HG02610 (cell line): Measurements from ENCODE around the gene UBE2S.
"Not testable (repeated sequence)": the region's sequence is repeated elsewhere in the genome, so short reads cannot be mapped to it uniquely, and the experiment has no call there.

Experiments used
- ATAC-seq: cut with Tn5 transposase; IDR thresholded peaks from one replicate; pipeline ENCODE4 v1.9.1; 2021; ENCODE audit warnings: mild to moderate bottlenecking, moderate library complexity; ENCODE audit not compliant: unreplicated experiment

Gene UBE2S

GRCh38 chr19:55407550-55407799, at the start of gene UBE2S:
Gene UBE2S, minus strand, starts transcription at chr19:55407788. Its CDS starts 199 bp downstream, at chr19:55407589.
- peak; percentile 9 for ATAC-seq

GRCh38 chr19:55456347-55456746, 48.8 kb upstream of the UBE2S start:
- ATAC-seq: no peak

- no peak for ATAC-seq
These were observed 48.1 kb upstream of the UBE2S start for GRCh38 chr19:55455576-55456235.

- no peak for ATAC-seq
These were observed 47.2 kb upstream of the UBE2S start for GRCh38 chr19:55454787-55455243.

- ATAC-seq: no peak
These were observed 46.1 kb upstream of the UBE2S start for GRCh38 chr19:55453511-55454260.

GRCh38 chr19:55452749-55453346, 45.3 kb upstream of the UBE2S start:
- ATAC-seq: no peak

- ATAC-seq: no peak
These were observed 44.6 kb upstream of the UBE2S start for GRCh38 chr19:55451965-55452748.

GRCh38 chr19:55451163-55451964, 43.8 kb upstream of the UBE2S start:
- ATAC-seq: no peak

GRCh38 chr19:55449469-55449868, 41.9 kb upstream of the UBE2S start:
- no peak for ATAC-seq

GRCh38 chr19:55448175-55448490, 40.5 kb upstream of the UBE2S start:
- ATAC-seq: not testable (repeated sequence)

GRCh38 chr19:55447421-55448174, 40.0 kb upstream of the UBE2S start:
- ATAC-seq: no peak

- ATAC-seq: no peak
These were observed 38.5 kb upstream of the UBE2S start for GRCh38 chr19:55446060-55446459.

GRCh38 chr19:55444646-55445045, 37.1 kb upstream of the UBE2S start:
- ATAC-seq: no peak

- no peak for ATAC-seq
These were observed 36.4 kb upstream of the UBE2S start for GRCh38 chr19:55443824-55444480.

- ATAC-seq: no peak
These were observed 35.6 kb upstream of the UBE2S start, which contains the start of gene SHISA7 for GRCh38 chr19:55443045-55443823. Gene SHISA7, minus strand, starts transcription at chr19:55443300. Its CDS starts 437 bp downstream, at chr19:55442863.

- ATAC-seq: no peak
These were observed 34.9 kb upstream of the UBE2S start for GRCh38 chr19:55442372-55442961.

- no peak for ATAC-seq
These were observed 34.2 kb upstream of the UBE2S start for GRCh38 chr19:55441692-55442321.

GRCh38 chr19:55441319-55441691, 33.7 kb upstream of the UBE2S start:
- ATAC-seq: no peak
